Prostate gland (tissue), 2 donors: ENCODE results near the gene PRR19. TPM values are rescaled to one million over a fixed set of nuclear protein-coding genes. Genes with fewer than 3 reads are reported as not detected.

ENCODE experiments used
- DNase-seq: peaks from one replicate; pipeline ENCODE4 v3.0.0-alpha.2; 2019; ENCODE audit warnings: low spot score
- H3K27ac ChIP-seq, 2 donors: fragments of 200-600 bp; sonication (generic); 2 replicates each; pipeline ENCODE4 v1.5.1; 2017 to 2019
- H3K27me3 ChIP-seq: fragments of 200-600 bp; sonication (generic); replicated peaks from 2 replicates; pipeline ENCODE4 v1.5.1; 2019; ENCODE audit not compliant: insufficient read depth
- H3K36me3 ChIP-seq, 2 donors: fragments of 200-600 bp; sonication (generic); 1 replicate in 1 of 2; 2 replicates in 1 of 2; pipeline versions ENCODE4 v1.5.1 to v1.8.1; 2017 to 2019
- H3K4me1 ChIP-seq: fragments of 200-600 bp; sonication (generic); replicated peaks from 2 replicates; pipeline ENCODE4 v1.5.1; 2019
- H3K4me3 ChIP-seq, 2 donors: fragments of 200-600 bp; sonication (generic); 2 replicates each; pipeline ENCODE4 v1.5.1; 2017 to 2019
- H3K9me3 ChIP-seq: fragments of 200-600 bp; sonication (generic); 2 replicates; pipeline ENCODE4 v1.5.1; 2017
- POLR2A ChIP-seq: fragments of 450-650 bp; IDR thresholded peaks from one replicate; pipeline ENCODE4 v1.6.1; 2016; ENCODE audit warnings: antibody characterized with exemption, mild to moderate bottlenecking
- POLR2AphosphoS5 ChIP-seq: sonication (generic); formaldehyde crosslinking; IDR thresholded peaks from one replicate; pipeline ENCODE4 v1.6.1; 2017; ENCODE audit warnings: antibody characterized with exemption
- WGBS: methylation state at CpG from one replicate; pipeline ENCODE4 v1.1.5; 2018; 5-methylcytosine and 5-hydroxymethylcytosine counted together
- intact Hi-C: fragments of 100-400 bp; cut with DNase I; formaldehyde crosslinking; loops from one replicate; pipeline ENCODE4 v1.14.2; 2022
- total RNA-seq, 2 donors: library from RNA; depleted of rRNA; stranded (reverse); fragments of >200 nt; gene quantifications; one replicate each; pipeline ENCODE4 v1.1.0, GENCODE V29; 2016
- TF ChIP-seq, protein P1 (sequence below), 4 experiments: fragments of 200-600 bp in 2 of 4; fragments of 450-650 bp in 2 of 4; sonication (generic) in 2 of 4; IDR thresholded peaks; 1 replicate in 3 of 4; 2 replicates in 1 of 4; pipeline ENCODE4 v1.5.1; 2016 to 2019; ENCODE audit warnings: antibody characterized with exemption in 4 of 4, mild to moderate bottlenecking in 2 of 4, moderate library complexity in 2 of 4

Gene PRR19
- total RNA-seq, 2 donors from 2014 or later: 0.32 to 8.4 TPM

DNA sequence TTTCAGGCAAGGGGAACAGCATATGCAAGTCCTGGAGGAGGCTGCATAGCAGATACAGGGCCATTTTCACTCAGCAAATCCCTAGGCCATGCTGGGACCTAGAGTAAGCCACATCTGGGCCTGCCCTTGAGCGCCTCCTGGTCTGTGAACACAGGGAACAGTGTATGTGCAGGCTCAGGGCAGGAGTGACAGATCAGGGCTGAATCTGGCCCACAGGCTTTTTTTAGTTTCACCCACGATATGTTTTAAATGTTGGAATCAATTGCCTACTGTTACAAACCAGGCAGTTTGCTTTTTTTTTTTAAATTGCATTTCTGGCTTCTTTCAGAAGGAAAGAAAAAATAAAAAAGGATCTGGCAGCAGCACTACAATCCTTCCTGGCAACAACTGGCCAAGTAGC lies 9.7 kb downstream of the PRR19 start:
- 61% methylated on average over 2 of the region's 2 CpGs for WGBS

DNA sequence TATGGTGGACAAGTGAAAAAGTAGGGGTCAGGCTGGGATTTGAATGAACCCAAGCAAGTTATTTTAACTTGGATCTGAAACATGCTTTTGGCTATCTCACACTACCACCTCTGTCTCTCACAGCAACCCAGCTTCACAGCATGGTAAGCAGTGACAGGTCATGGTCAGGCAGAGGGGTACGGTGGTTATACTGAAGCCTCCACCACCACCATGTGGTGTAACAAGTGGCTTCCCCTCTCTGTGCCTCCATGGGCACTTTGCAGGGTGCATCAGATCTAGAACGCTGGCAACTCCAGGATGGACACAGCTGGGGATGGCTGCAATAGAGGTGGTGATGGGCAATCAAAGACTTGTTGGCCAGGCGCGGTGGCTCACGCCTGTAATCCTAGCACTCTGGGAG lies 10.4 kb downstream of the PRR19 start:
- no peaks in the 10 kb centered on the region for H3K36me3 ChIP-seq
- TF ChIP-seq POLR2AphosphoS5 (no peak), POLR2A (no peak)
- TF ChIP-seq, protein P1, sequence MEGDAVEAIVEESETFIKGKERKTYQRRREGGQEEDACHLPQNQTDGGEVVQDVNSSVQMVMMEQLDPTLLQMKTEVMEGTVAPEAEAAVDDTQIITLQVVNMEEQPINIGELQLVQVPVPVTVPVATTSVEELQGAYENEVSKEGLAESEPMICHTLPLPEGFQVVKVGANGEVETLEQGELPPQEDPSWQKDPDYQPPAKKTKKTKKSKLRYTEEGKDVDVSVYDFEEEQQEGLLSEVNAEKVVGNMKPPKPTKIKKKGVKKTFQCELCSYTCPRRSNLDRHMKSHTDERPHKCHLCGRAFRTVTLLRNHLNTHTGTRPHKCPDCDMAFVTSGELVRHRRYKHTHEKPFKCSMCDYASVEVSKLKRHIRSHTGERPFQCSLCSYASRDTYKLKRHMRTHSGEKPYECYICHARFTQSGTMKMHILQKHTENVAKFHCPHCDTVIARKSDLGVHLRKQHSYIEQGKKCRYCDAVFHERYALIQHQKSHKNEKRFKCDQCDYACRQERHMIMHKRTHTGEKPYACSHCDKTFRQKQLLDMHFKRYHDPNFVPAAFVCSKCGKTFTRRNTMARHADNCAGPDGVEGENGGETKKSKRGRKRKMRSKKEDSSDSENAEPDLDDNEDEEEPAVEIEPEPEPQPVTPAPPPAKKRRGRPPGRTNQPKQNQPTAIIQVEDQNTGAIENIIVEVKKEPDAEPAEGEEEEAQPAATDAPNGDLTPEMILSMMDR (IDR thresholded peaks at IDR 0.05): no peak
- no peak overlapping the region for H3K27ac ChIP-seq
- 81% methylated on average over 5 of the region's 5 CpGs for WGBS
- intact Hi-C loops: no loop called here
- H3K4me3 ChIP-seq: no peak overlapping the region
- no peak for DNase-seq
- H3K27me3 ChIP-seq: no peaks in the 10 kb centered on the region
- no peaks in the 10 kb centered on the region for H3K9me3 ChIP-seq
- H3K4me1 ChIP-seq: peaks cover 3% of the 10 kb centered on the region

More for the DNA sequence above, 9.7 kb downstream of the PRR19 start:
- Histone ChIP-seq H3K9me3 (no peaks in the 10 kb centered on the region), H3K27me3 (no peaks in the 10 kb centered on the region), H3K4me1 (peaks cover 3% of the 10 kb centered on the region), H3K36me3 (no peaks in the 10 kb centered on the region), H3K27ac (no peak overlapping the region), H3K4me3 (no peak overlapping the region)
- no peak for DNase-seq
- no peak for TF ChIP-seq POLR2AphosphoS5
- TF ChIP-seq, protein P1 (IDR thresholded peaks at IDR 0.05): no peak
- no peak for TF ChIP-seq POLR2A
- intact Hi-C loops: no loop called here

DNA sequence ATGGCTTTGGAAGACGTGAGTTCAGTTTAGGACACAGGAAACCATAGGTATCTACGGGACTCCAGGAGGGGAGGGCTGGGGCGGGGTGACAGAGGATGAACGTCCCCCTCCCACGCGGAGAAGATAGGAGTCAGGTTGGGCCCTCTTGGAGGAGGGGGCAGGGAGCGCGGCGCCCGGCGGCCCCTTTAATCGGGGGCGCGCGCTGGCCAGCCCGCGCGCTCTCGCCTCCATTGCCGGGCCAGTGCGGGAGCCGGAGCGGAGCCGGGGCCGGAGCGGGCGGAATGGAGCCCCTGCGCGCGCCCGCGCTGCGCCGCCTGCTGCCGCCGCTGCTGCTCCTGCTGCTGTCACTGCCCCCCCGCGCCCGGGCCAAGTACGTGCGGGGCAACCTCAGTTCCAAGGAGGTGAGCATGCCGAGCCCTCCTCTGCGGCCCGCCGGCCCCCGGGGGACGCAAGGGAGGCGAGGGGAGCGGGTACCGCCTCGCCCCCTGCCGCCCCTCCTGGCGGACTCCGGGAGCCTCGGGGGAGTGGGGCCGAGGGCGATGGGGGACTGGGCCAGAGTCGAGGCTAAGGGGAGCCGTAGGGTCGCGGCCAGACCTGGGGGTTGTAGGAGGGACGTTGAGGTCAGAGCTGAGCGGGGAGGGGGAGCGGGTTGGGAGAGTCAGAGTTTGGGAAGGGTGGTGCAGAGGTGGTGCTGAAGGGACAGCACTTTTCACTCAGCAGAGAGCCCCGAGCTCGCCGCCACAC lies 11.3 kb downstream of the PRR19 start, which contains the start of gene TMEM145:
TMEM145 (plus strand) TSS at position 214 of the 744 bp plus-strand sequence; CDS start at position 282, 68 bp downstream.
- Histone ChIP-seq H3K27me3 (no peaks in the 10 kb centered on the region), H3K9me3 (no peaks in the 10 kb centered on the region), H3K4me1 (peaks cover 3% of the 10 kb centered on the region), H3K4me3 (peak within 1 kb of the TSS; percentile 33 to 48), H3K36me3 (no peaks in the 10 kb centered on the region), H3K27ac (no peak within 1 kb of the TSS)
- TF ChIP-seq POLR2AphosphoS5 (no peak), POLR2A (no peak)
- TF ChIP-seq, protein P1 (IDR thresholded peaks at IDR 0.05): peak in 2 of 4 experiments; percentile 8
- under 1% methylated on average over 50 of the region's 67 CpGs for WGBS
- intact Hi-C loops: no loop called here
- peak; percentile 35 for DNase-seq

DNA sequence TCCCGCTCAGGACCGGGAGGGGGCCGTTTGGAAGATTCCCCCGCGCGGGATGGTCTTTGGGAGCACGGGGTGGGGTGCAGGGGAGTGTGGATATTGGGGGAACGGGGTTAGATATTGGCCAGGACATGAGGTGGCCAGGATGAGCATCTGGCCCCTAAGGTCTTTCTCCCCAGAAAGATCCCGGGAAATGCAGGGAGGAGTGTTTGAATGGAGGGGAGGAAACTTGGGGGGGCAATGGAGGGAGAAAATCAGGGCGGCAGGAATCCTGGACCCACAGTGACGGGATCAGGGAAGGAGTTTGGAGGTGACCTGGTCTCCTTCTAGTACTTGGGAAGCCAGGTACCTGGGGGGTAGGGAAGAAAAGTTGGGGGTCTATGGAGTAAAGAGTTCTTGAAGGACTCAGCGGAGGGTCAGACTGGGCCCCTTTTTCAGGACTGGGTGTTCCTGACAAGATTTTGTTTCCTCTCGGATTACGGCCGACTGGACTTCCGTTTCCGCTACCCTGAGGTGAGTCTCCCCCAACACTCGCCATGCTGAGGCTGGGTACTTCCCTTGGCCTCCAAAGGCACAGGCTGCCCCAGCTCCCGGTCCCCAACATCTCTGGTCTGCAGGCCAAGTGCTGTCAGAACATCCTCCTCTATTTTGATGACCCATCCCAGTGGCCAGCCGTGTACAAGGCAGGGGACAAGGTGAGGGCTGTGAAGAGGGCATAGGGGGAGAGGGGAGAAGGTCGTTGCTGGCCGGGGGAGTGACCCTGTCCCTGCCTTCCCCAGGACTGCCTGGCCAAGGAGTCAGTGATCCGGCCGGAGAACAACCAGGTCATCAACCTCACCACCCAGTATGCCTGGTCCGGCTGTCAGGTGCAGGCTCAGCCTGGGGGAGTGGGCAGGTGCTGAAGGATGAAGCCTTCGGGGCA lies 12.2 kb downstream of the PRR19 start:
- DNase-seq: no peak
- no peaks in the 10 kb centered on the region for H3K27me3 ChIP-seq
- TF ChIP-seq POLR2AphosphoS5: no peak
- TF ChIP-seq, protein P1 (IDR thresholded peaks at IDR 0.05): no peak
- TF ChIP-seq POLR2A: no peak
- no peaks in the 10 kb centered on the region for H3K36me3 ChIP-seq
- peak overlapping the region in 1 of 2 donors; percentile 48 for H3K4me3 ChIP-seq
- 30% methylated on average over 26 of the region's 26 CpGs for WGBS
- H3K9me3 ChIP-seq: no peaks in the 10 kb centered on the region
- intact Hi-C loops: no loop called here
- H3K4me1 ChIP-seq: peaks cover 3% of the 10 kb centered on the region
- no peak overlapping the region for H3K27ac ChIP-seq
